Ovary (tissue), 3 donors: ENCODE data around the gene IL15RA.

Source experiments
- POLR2A ChIP-seq: fragments of 450-650 bp; IDR thresholded peaks from one replicate; pipeline ENCODE4 v1.6.1; 2017; ENCODE audit warnings: antibody characterized with exemption, mild to moderate bottlenecking, moderate library complexity
- TF ChIP-seq, protein P1 (sequence below), 3 donors: fragments of 450-650 bp in 2 of 3; fragments of 200-600 bp in 1 of 3; IDR thresholded peaks; one replicate each; pipeline versions ENCODE4 v1.5.1 to v1.8.0; 2016 to 2022; ENCODE audit warnings: antibody characterized with exemption in 3 of 3, mild to moderate bottlenecking in 1 of 3
- donor health status: DM: no; HTN: no; CAD: no.

DNA sequence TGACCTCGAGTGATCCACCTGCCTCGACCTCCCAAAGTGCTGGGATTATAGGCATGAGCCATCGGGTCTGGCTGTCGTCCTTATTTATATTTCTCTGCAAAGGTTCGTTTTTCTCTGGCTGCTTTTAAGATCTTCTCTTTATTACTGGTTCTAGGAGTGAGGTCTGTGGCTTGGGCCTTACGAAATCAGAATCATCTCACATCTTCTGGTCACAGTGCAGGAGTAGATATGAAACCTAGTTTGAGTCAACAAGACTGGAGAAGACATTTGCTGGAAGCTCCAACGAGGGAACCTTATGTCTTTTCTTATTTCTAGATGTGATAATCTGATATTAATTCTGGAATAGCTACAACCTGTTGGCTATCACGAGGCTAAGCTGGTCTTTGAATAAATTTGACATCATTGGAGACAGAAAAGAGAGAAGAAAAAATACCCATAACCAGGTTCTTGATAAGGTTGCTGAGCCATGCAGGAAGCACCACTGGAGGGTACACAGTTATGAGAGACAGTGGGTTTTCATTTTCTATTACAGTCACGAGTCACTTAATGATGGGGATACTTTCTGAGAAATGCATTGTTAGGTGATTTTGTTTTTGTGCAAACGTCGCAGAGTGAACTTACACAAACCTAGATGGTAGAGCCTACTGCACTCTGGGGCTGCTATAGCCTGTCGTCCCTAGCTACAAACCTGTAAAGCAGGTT, 25.6 kb upstream of the IL15RA start:
- TF ChIP-seq, protein P1, sequence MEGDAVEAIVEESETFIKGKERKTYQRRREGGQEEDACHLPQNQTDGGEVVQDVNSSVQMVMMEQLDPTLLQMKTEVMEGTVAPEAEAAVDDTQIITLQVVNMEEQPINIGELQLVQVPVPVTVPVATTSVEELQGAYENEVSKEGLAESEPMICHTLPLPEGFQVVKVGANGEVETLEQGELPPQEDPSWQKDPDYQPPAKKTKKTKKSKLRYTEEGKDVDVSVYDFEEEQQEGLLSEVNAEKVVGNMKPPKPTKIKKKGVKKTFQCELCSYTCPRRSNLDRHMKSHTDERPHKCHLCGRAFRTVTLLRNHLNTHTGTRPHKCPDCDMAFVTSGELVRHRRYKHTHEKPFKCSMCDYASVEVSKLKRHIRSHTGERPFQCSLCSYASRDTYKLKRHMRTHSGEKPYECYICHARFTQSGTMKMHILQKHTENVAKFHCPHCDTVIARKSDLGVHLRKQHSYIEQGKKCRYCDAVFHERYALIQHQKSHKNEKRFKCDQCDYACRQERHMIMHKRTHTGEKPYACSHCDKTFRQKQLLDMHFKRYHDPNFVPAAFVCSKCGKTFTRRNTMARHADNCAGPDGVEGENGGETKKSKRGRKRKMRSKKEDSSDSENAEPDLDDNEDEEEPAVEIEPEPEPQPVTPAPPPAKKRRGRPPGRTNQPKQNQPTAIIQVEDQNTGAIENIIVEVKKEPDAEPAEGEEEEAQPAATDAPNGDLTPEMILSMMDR (IDR thresholded peaks at IDR 0.05), result no peak
- TF ChIP-seq POLR2A, result no peak
